ENCODE measurements around the gene CCRL2. TPM values are rescaled to one million over a fixed set of nuclear protein-coding genes. Genes with fewer than 3 reads are reported as not detected.

Gene CCRL2
- total and polyA plus RNA-seq, 12 donors: 0.60 to 6.8 (median 1.9) TPM

DNA sequence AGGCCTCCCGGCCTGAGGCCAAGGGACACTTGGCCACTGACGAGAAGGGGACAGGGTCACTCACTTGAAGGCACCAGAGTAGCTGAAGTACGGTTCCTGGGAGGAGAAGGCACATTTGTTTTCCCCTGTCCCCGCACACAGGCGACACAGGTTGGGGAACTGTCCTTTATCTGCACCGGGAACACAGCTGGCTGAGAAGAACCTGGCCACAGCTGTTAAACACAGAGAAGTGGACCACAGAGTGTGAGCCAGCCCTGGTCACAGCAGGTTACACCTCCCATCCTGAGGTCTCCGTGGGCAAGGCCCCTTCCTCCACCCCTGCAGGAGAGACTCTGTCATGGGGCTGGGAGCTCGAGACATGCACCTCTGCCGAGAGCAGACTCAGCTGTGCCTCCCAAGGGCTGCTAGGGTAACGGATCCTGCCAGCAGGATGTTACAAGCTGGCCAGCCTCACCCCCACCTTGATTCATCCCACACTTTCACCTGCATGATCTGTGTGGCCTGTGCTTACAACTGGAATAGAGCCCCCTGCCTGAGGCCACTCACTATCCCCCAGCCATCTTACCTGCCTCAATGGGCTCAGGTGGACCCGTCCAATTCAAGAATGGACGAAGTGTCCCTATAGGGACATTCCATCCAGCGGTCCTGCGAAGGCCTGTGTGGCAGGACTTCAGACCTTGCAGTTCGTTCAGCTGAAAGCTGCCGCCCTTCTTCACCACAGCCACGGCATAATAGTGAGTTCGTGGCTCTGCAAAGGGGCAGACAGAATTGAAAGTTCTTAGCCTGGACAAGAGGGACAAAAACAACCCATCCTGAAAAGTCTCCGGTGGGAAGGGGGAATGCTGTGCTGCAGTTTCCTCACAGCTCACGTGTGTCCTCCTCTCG lies 48.4 kb downstream of the CCRL2 start:
- Histone ChIP-seq H3K9me3 (replicated peaks in 1 of 3) (no peaks in the 10 kb centered on the region), H3K27ac (no peak overlapping the region), H3K36me3 (replicated peaks in 1 of 2) (no peaks in the 10 kb centered on the region), H3K27me3 (peaks cover 2% of the 10 kb centered on the region), H3K4me1 (replicated peaks in 1 of 2) (no peaks in the 10 kb centered on the region), H3K4me3 (no peak overlapping the region)
- TF ChIP-seq, protein P1, sequence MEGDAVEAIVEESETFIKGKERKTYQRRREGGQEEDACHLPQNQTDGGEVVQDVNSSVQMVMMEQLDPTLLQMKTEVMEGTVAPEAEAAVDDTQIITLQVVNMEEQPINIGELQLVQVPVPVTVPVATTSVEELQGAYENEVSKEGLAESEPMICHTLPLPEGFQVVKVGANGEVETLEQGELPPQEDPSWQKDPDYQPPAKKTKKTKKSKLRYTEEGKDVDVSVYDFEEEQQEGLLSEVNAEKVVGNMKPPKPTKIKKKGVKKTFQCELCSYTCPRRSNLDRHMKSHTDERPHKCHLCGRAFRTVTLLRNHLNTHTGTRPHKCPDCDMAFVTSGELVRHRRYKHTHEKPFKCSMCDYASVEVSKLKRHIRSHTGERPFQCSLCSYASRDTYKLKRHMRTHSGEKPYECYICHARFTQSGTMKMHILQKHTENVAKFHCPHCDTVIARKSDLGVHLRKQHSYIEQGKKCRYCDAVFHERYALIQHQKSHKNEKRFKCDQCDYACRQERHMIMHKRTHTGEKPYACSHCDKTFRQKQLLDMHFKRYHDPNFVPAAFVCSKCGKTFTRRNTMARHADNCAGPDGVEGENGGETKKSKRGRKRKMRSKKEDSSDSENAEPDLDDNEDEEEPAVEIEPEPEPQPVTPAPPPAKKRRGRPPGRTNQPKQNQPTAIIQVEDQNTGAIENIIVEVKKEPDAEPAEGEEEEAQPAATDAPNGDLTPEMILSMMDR (IDR thresholded peaks at IDR 0.05): no peak
- TF ChIP-seq POLR2A (IDR thresholded peaks at IDR 0.05): no peak
- 83 to 86% (median 85%) methylated on average over 15 to 21 of the region's 21 CpGs for WGBS, 4 donors
- no peak for DNase-seq
- intact Hi-C loops (cut with DNase I): no loop called here

DNA sequence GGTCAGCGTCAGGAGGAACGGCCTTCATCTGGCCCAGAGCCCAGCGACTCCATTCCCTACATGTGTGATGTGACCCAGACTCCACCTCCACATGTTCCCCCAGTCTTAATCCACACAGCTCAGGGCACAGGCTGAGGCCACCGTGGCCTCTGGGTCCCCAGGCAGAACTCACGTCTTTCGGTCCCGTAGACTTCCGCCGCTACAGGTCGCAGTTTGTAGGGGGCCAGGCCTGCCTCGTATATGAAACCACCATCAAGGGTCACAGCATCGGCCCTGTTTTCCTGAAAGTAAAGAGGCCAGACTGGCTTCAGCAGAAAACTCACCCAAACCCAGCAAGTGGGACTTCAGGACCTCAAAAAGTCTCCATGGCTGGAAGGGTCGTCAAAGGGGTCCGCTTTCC lies 49.1 kb downstream of the CCRL2 start:
- no peak for DNase-seq
- Histone ChIP-seq H3K4me3 (no peak overlapping the region), H3K27me3 (no peaks in the 10 kb centered on the region), H3K4me1 (replicated peaks in 1 of 2) (no peaks in the 10 kb centered on the region), H3K27ac (no peak overlapping the region), H3K36me3 (replicated peaks in 1 of 2) (no peaks in the 10 kb centered on the region), H3K9me3 (replicated peaks in 1 of 3) (no peaks in the 10 kb centered on the region)
- TF ChIP-seq POLR2A (IDR thresholded peaks at IDR 0.05): no peak
- TF ChIP-seq, protein P1 (IDR thresholded peaks at IDR 0.05): no peak
- intact Hi-C loops (cut with DNase I): no loop called here
- 90 to 97% (median 92%) methylated on average over 11 to 14 of the region's 14 CpGs for WGBS, 4 donors

Other genes starting within 250 kb of the CCRL2 start
- gene CCR1, start 198.9 kb upstream of the CCRL2 start, total RNA-seq: 10 to 100 TPM in 6 of 9 donors, 1 to 10 TPM in 3; 1.7 to 41.9 (median 20.0) TPM
- gene CCR1, start 198.9 kb upstream of the CCRL2 start, polyA plus RNA-seq: 1 to 10 TPM; 5.5 to 8.5 (median 6.7) TPM
- gene CCR3, start 164.8 kb upstream of the CCRL2 start, total RNA-seq: not detected
- under 1 TPM in 1 of 3 donors, not detected in 2; 0.07 TPM for gene CCR3, start 164.8 kb upstream of the CCRL2 start, polyA plus RNA-seq
- gene CCR2, start 53.1 kb upstream of the CCRL2 start, total RNA-seq: 1 to 10 TPM in 4 of 9 donors, under 1 TPM in 5; 0.30 to 5.6 (median 0.83) TPM
- 1 to 10 TPM in 1 of 3 donors, under 1 TPM in 2; 0.57 to 1.6 (median 0.64) TPM for gene CCR2, start 53.1 kb upstream of the CCRL2 start, polyA plus RNA-seq
- gene CCR5, start 36.3 kb upstream of the CCRL2 start, total RNA-seq: 1 to 10 TPM in 3 of 9 donors, under 1 TPM in 6; 0.06 to 3.7 (median 0.54) TPM
- gene CCR5, start 36.3 kb upstream of the CCRL2 start, polyA plus RNA-seq: 1 to 10 TPM in 2 of 3 donors, under 1 TPM in 1; 0.91 to 2.5 (median 1.6) TPM
- 1 to 10 TPM in 6 of 9 donors, under 1 TPM in 3; 0.50 to 3.7 (median 1.8) TPM for gene LTF, start 57.6 kb downstream of the CCRL2 start, total RNA-seq
- 1 to 10 TPM in 1 of 3 donors, under 1 TPM in 2; 0.55 to 1.4 (median 0.94) TPM for gene LTF, start 57.6 kb downstream of the CCRL2 start, polyA plus RNA-seq
- gene RTP3, start 90.7 kb downstream of the CCRL2 start, total RNA-seq: not detected
- not detected for gene RTP3, start 90.7 kb downstream of the CCRL2 start, polyA plus RNA-seq
- gene LRRC2, start 159.0 kb downstream of the CCRL2 start, total RNA-seq: 1 to 10 TPM in 6 of 9 donors, under 1 TPM in 2, not detected in 1; 0.09 to 4.7 (median 2.5) TPM
- gene LRRC2, start 159.0 kb downstream of the CCRL2 start, polyA plus RNA-seq: 1 to 10 TPM in 1 of 3 donors, under 1 TPM in 2; 0.27 to 1.2 (median 0.32) TPM
- under 1 TPM in 1 of 9 donors, not detected in 8; 0.25 TPM for gene FAM240A, start 205.3 kb downstream of the CCRL2 start, total RNA-seq
- gene FAM240A, start 205.3 kb downstream of the CCRL2 start, polyA plus RNA-seq: not detected